Mammary epithelial cell (primary cell): ENCODE results near the gene METTL2B.

Experiments
- CTCF ChIP-seq, 2 donors: IDR thresholded peaks in 1 of 2; conservative IDR thresholded peaks in 1 of 2; 2 replicates each; pipeline ENCODE4 v1.5.1; 2011 to 2012; ENCODE audit warnings: inconsistent platforms in 2 of 2, low read length in 2 of 2, mild to moderate bottlenecking in 2 of 2, control low read depth in 1 of 2, low read depth in 1 of 2; ENCODE audit not compliant: insufficient read depth in 1 of 2; ENCODE audit errors: extremely low read depth in 1 of 2
- EZH2 ChIP-seq: IDR thresholded peaks from 2 replicates; pipeline ENCODE4 v1.6.1; 2012; ENCODE audit warnings: low read length, inconsistent platforms, borderline replicate concordance

- no peak for TF ChIP-seq CTCF (conservative IDR thresholded peaks at IDR 0.05 in 1 of 2, IDR thresholded peaks at IDR 0.05 in 1 of 2; ENCODE audit: extremely low read depth in 1 of 2, insufficient read depth in 1 of 2, low read depth in 1 of 2, low read length in 2 of 2)
- TF ChIP-seq EZH2 = no peak
These were observed 27.7 kb upstream of the METTL2B start for GRCh38 chr7:128448751-128449302.
